OCI-LY3 (cell line): ENCODE measurements around the gene SPAAR.
"Not testable (repeated sequence)": the region's sequence is repeated elsewhere in the genome, so short reads cannot be mapped to it uniquely, and the experiment has no call there.

Experiments
- EZH2phosphoT487 ChIP-seq: fragments of 200-600 bp; shearing (Covaris generic); IDR thresholded peaks from 2 replicates; pipeline ENCODE4 v1.6.1; 2018; ENCODE audit warnings: antibody characterized with exemption, mixed run types, low read depth
- TF ChIP-seq, protein P1 (sequence below): fragments of 200-600, 300-600 bp; sonication (generic); IDR thresholded peaks from 2 replicates; pipeline ENCODE4 v1.5.1; 2014; ENCODE audit warnings: antibody characterized with exemption, low read length, low read depth

DNA sequence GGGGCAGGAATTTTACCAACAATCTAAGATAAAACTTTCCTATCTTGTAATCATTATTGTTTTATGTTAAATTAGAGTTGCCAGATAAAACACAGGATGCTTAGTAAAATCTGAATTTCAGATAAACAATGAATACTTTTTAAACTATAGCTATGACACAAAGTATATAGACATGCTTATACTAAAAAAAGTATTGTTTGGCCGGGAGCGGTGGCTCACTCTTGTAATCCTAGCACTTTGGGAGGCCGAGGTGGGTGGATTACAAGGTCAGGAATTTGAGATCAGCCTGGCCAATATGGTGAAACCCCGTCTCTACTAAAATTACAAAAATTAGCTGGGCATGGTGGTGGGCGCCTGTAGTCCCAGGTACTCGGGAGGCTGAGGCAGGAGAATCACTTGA, 24.8 kb downstream of the SPAAR start:
- TF ChIP-seq, protein P1, sequence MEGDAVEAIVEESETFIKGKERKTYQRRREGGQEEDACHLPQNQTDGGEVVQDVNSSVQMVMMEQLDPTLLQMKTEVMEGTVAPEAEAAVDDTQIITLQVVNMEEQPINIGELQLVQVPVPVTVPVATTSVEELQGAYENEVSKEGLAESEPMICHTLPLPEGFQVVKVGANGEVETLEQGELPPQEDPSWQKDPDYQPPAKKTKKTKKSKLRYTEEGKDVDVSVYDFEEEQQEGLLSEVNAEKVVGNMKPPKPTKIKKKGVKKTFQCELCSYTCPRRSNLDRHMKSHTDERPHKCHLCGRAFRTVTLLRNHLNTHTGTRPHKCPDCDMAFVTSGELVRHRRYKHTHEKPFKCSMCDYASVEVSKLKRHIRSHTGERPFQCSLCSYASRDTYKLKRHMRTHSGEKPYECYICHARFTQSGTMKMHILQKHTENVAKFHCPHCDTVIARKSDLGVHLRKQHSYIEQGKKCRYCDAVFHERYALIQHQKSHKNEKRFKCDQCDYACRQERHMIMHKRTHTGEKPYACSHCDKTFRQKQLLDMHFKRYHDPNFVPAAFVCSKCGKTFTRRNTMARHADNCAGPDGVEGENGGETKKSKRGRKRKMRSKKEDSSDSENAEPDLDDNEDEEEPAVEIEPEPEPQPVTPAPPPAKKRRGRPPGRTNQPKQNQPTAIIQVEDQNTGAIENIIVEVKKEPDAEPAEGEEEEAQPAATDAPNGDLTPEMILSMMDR = not testable (repeated sequence)
- TF ChIP-seq EZH2phosphoT487 = not testable (repeated sequence)
